ENCODE measurements around the gene FBXW7. TPM values are rescaled to one million over a fixed set of nuclear protein-coding genes. Genes with fewer than 3 reads are reported as not detected.

The FBXW7 gene
- total RNA-seq, 1 donor: 79.5 TPM

- no peak for TF ChIP-seq CTCF (IDR thresholded peaks at IDR 0.05; ENCODE audit: insufficient read depth, low read depth, low read length)
- DNase-seq (ENCODE audit: low read depth): peak; percentile 33
- no peak overlapping the region for H3K4me3 ChIP-seq (ENCODE audit: low read depth, low read length)
Measured at GRCh38 chr4:152565333-152565732, 29.4 kb upstream of the FBXW7 start.

- no peak for TF ChIP-seq CTCF (IDR thresholded peaks at IDR 0.05; ENCODE audit: insufficient read depth, low read depth, low read length)
- no peak for DNase-seq (ENCODE audit: low read depth)
- H3K4me3 ChIP-seq (ENCODE audit: low read depth, low read length): no peak overlapping the region
Measured at GRCh38 chr4:152564336-152564735, 28.4 kb upstream of the FBXW7 start.

- no peak for DNase-seq (ENCODE audit: low read depth)
- no peak for TF ChIP-seq CTCF (IDR thresholded peaks at IDR 0.05; ENCODE audit: insufficient read depth, low read depth, low read length)
- H3K4me3 ChIP-seq (ENCODE audit: low read depth, low read length): no peak overlapping the region
Measured at GRCh38 chr4:152563209-152563608, 27.3 kb upstream of the FBXW7 start.

- H3K4me3 ChIP-seq (ENCODE audit: low read depth, low read length): no peak overlapping the region
- DNase-seq (ENCODE audit: low read depth): no peak
- TF ChIP-seq CTCF (IDR thresholded peaks at IDR 0.05; ENCODE audit: insufficient read depth, low read depth, low read length): no peak
Measured at GRCh38 chr4:152559641-152560040, 23.7 kb upstream of the FBXW7 start.

GRCh38 chr4:152558396-152558795, 22.5 kb upstream of the FBXW7 start:
- DNase-seq (ENCODE audit: low read depth): peak; percentile 26

GRCh38 chr4:152556834-152557233, 20.9 kb upstream of the FBXW7 start:
- no peak for TF ChIP-seq CTCF (IDR thresholded peaks at IDR 0.05; ENCODE audit: insufficient read depth, low read depth, low read length)
- H3K4me3 ChIP-seq (ENCODE audit: low read depth, low read length): no peak overlapping the region
- no peak for DNase-seq (ENCODE audit: low read depth)

More at GRCh38 chr4:152558396-152558795, 22.5 kb upstream of the FBXW7 start:
- TF ChIP-seq CTCF (IDR thresholded peaks at IDR 0.05; ENCODE audit: insufficient read depth, low read depth, low read length): no peak
- no peak overlapping the region for H3K4me3 ChIP-seq (ENCODE audit: low read depth, low read length)

GRCh38 chr4:152556283-152556682, 20.4 kb upstream of the FBXW7 start:
- no peak for TF ChIP-seq CTCF (IDR thresholded peaks at IDR 0.05; ENCODE audit: insufficient read depth, low read depth, low read length)
- DNase-seq (ENCODE audit: low read depth): peak; percentile 26
- peak overlapping the region; percentile 2 for H3K4me3 ChIP-seq (ENCODE audit: low read depth, low read length)

Measured in fibroblast of villous mesenchyme (primary cell).